Smooth muscle cell (in vitro differentiated cells): ENCODE results near the gene NECTIN1. TPM values are rescaled to one million over a fixed set of nuclear protein-coding genes. Genes with fewer than 3 reads are reported as not detected.

Source experiments
- DNase-seq: peaks from one replicate; lab custom pipeline; 2025; ENCODE audit not compliant: unreplicated experiment; lab: John Stamatoyannopoulos, UW
- H2AFZ ChIP-seq: fragments of 200-600 bp; sonication (generic); 2 replicates; pipeline ENCODE4 v1.6.0; 2016; ENCODE audit warnings: antibody characterized with exemption, low read depth, mild to moderate bottlenecking
- H3F3A ChIP-seq: fragments of 200-600 bp; sonication (generic); 2 replicates; pipeline ENCODE4 v1.6.0; 2017; ENCODE audit warnings: antibody characterized with exemption, low read depth
- H3K27ac ChIP-seq: fragments of 200-600 bp; sonication (generic); 2 replicates; pipeline ENCODE4 v1.5.1; 2016; ENCODE audit warnings: low read depth, mild to moderate bottlenecking
- H3K27me3 ChIP-seq: fragments of 200-600 bp; sonication (generic); 2 replicates; pipeline ENCODE4 v1.6.1; 2016; ENCODE audit warnings: low read depth, mild to moderate bottlenecking
- H3K36me3 ChIP-seq: fragments of 200-600 bp; sonication (generic); 2 replicates; pipeline ENCODE4 v1.5.1; 2016; ENCODE audit warnings: low read depth
- H3K4me1 ChIP-seq: fragments of 200-600 bp; sonication (generic); 2 replicates; pipeline ENCODE4 v1.5.1; 2016; ENCODE audit warnings: low read depth
- H3K4me2 ChIP-seq: fragments of 200-600 bp; sonication (generic); 2 replicates; pipeline ENCODE4 v1.6.0; 2016; ENCODE audit warnings: mild to moderate bottlenecking
- H3K4me3 ChIP-seq: fragments of 200-600 bp; sonication (generic); 2 replicates; pipeline ENCODE4 v1.5.1; 2016; ENCODE audit warnings: mild to moderate bottlenecking
- H3K79me2 ChIP-seq: fragments of 200-600 bp; sonication (generic); 2 replicates; pipeline ENCODE4 v1.6.0; 2016; ENCODE audit warnings: low read depth, mild to moderate bottlenecking
- H3K9ac ChIP-seq: fragments of 200-600 bp; sonication (generic); 2 replicates; pipeline ENCODE4 v1.6.0; 2016; ENCODE audit warnings: low read depth
- H3K9me3 ChIP-seq: fragments of 200-600 bp; sonication (generic); replicated peaks from 2 replicates; pipeline ENCODE4 v1.5.1; 2016; ENCODE audit warnings: low read depth
- H4K20me1 ChIP-seq: fragments of 200-600 bp; sonication (generic); 2 replicates; pipeline ENCODE4 v1.6.0; 2016; ENCODE audit warnings: low read depth
- WGBS: methylation state at CpG from one replicate; pipeline ENCODE4 v1.1.7; 2016; ENCODE audit warnings: low lambda C conversion rate; 5-methylcytosine and 5-hydroxymethylcytosine counted together
- polyA plus RNA-seq: library from polyadenylated mRNA; unstranded; fragments of >200 nt; fragmentation: Nextera tagmentation; extraction: Ambion mirVana; gene quantifications from 2 replicates; pipeline ENCODE4 v1.2.1, GENCODE V29; 2016
- total RNA-seq: library from RNA; depleted of rRNA; stranded (reverse); fragments of >200 nt; gene quantifications from 2 replicates; pipeline ENCODE4 v1.2.3, GENCODE V29; 2014
- TF ChIP-seq, protein P1 (sequence below): fragments of 200-600 bp; sonication (generic); IDR thresholded peaks from 2 replicates; pipeline ENCODE4 v1.5.1; 2017; ENCODE audit warnings: borderline replicate concordance, mild to moderate bottlenecking, antibody characterized with exemption; ENCODE audit not compliant: insufficient read depth, poor library complexity, severe bottlenecking

NECTIN1 gene
- total and polyA plus RNA-seq, 2 experiments from 2014 or later = 4.9 to 10.1 TPM

DNA sequence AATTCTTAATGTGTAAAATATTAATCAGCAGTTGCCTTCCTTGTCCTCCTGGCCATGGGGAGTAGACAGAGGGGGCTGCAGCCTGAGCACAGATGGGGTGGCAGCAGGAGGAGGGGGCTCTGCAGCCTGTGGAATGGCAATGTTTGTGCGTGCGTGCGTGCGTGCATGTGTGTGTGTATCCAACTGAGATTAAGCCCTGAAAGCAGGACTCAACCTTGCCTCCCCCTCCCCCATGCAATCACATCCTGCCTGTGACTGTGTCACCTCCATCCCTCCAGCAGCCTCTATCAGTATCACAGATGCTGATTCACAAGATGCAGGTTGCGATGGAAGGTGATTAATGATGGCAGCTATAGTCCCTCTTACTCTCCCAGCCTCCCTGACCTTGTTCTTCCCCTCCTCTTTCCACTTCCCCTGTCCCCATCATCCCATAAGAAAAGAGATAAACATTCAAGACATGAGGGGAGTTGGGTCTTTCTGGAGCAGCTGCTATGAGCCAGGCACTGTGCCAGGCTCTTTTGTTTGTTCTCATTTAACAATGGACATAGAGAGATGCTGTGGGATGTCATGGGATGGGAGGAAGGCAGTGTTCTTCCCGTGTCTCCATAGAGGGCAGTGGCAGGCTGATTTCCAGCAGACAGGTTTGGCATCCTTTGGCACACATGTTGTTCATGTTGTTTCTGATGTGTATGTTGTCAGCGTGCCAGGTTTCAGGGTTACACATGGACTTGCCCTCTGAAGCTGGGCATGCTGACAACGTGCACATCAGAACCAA lies 43.8 kb upstream of the NECTIN1 start:
- no peak overlapping the region for H3K27ac ChIP-seq
- H3K4me3 ChIP-seq = no peak overlapping the region
- H4K20me1 ChIP-seq = no peaks in the 10 kb centered on the region
- H3K27me3 ChIP-seq = peaks cover 11% of the 10 kb centered on the region
- TF ChIP-seq, protein P1, sequence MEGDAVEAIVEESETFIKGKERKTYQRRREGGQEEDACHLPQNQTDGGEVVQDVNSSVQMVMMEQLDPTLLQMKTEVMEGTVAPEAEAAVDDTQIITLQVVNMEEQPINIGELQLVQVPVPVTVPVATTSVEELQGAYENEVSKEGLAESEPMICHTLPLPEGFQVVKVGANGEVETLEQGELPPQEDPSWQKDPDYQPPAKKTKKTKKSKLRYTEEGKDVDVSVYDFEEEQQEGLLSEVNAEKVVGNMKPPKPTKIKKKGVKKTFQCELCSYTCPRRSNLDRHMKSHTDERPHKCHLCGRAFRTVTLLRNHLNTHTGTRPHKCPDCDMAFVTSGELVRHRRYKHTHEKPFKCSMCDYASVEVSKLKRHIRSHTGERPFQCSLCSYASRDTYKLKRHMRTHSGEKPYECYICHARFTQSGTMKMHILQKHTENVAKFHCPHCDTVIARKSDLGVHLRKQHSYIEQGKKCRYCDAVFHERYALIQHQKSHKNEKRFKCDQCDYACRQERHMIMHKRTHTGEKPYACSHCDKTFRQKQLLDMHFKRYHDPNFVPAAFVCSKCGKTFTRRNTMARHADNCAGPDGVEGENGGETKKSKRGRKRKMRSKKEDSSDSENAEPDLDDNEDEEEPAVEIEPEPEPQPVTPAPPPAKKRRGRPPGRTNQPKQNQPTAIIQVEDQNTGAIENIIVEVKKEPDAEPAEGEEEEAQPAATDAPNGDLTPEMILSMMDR = no peak
- no peaks in the 10 kb centered on the region for H3K4me1 ChIP-seq
- no peak for DNase-seq
- no peaks in the 10 kb centered on the region for H3K9me3 ChIP-seq
- 74% methylated on average over 8 of the region's 8 CpGs for WGBS
- H3K9ac ChIP-seq = no peak overlapping the region
- no peak overlapping the region for H2AFZ ChIP-seq
- no peaks in the 10 kb centered on the region for H3F3A ChIP-seq
- no peaks in the 10 kb centered on the region for H3K36me3 ChIP-seq
- H3K4me2 ChIP-seq = no peak overlapping the region
- H3K79me2 ChIP-seq = no peaks in the 10 kb centered on the region

DNA sequence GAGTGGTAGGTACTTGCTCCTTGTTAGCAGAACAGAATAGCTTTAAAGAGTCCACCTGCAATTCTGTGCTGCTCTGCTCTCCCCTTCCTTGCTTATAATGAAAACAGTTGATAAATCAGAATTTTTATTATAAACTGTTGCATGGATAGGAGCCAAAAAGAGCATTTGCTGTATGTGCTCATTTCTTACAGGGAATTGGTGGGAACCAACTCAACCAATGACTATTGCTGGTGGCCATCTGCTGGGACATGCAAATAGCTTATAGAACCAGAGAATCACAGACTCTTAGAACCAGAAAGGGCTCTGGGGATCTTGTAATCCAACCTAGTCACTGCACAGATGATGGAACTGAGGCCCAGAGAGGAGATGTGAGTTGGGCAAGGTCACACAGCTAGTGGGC lies 43.1 kb upstream of the NECTIN1 start:
- Histone ChIP-seq H3K9ac (no peak overlapping the region), H3K27me3 (peaks cover 13% of the 10 kb centered on the region), H3K4me3 (no peak overlapping the region), H3F3A (no peaks in the 10 kb centered on the region), H3K27ac (no peak overlapping the region), H3K4me2 (no peak overlapping the region), H3K4me1 (no peaks in the 10 kb centered on the region), H3K36me3 (no peaks in the 10 kb centered on the region), H3K9me3 (no peaks in the 10 kb centered on the region), H2AFZ (no peak overlapping the region), H4K20me1 (no peaks in the 10 kb centered on the region), H3K79me2 (no peaks in the 10 kb centered on the region)
- TF ChIP-seq, protein P1 = no peak
- DNase-seq = no peak

DNA sequence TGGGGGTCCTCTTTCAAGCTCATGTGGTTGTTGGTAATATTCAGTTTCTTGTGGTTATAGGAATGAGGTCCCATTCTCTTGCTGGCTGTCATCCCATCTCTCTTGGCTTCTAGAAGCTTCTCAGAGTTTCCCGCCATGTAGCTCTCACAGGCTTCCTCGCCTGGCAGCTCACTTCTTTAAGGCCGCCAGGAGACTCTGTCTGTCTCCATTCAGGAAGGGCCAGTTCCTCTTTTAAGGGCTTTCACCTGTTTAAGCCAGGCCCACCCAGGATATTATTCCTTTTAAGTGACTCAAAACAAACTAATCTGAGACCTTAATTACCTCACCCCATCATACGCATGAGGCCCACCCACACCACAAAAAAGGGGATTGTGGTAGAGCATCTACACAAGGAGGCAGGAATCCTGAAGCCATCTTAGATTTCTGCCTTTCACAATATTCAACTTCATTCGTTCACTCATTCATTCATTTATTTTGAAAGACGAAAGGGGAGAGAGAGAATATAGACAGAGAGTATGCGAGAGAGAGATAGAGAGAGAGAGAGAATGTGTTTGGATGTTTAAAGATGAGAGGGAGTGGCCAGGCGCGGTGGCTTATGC lies 42.3 kb upstream of the NECTIN1 start:
- Histone ChIP-seq H3K4me2 (no peak overlapping the region), H2AFZ (no peak overlapping the region), H3K27me3 (peaks cover 13% of the 10 kb centered on the region), H4K20me1 (no peaks in the 10 kb centered on the region), H3K9me3 (no peaks in the 10 kb centered on the region), H3K27ac (no peak overlapping the region), H3K4me3 (no peak overlapping the region), H3F3A (no peaks in the 10 kb centered on the region), H3K36me3 (no peaks in the 10 kb centered on the region), H3K4me1 (no peaks in the 10 kb centered on the region), H3K79me2 (no peaks in the 10 kb centered on the region), H3K9ac (no peak overlapping the region)
- TF ChIP-seq, protein P1 = no peak
- 91% methylated on average over 9 of the region's 9 CpGs for WGBS
- no peak for DNase-seq
